Stimulated activated CD4-positive, alpha-beta T cell treated with anti-CD3 and anti-CD28 coated beads, Interleukin-1b, Interleukin-23, amount 100 ng/mL, for 48 hours (primary cell): ENCODE measurements around the gene KRI1.
A peak's percentile ranks its signal among the peaks of the same experiment; 100 is the strongest.

Experiments used
- DNase-seq: peaks from one replicate; pipeline ENCODE4 v3.0.0-alpha.2; 2020

The KRI1 gene

GRCh38 chr19:10516671-10517286 lies 49.0 kb downstream of the KRI1 start:
- no peak for DNase-seq

GRCh38 chr19:10516064-10516385 lies 49.8 kb downstream of the KRI1 start:
- no peak for DNase-seq

- DNase-seq, result peak; percentile 32
Measured at GRCh38 chr19:10514211-10515145, 51.3 kb downstream of the KRI1 start.

- DNase-seq, result no peak
Measured at GRCh38 chr19:10513223-10513622, 52.6 kb downstream of the KRI1 start.

GRCh38 chr19:10510301-10510802 lies 55.5 kb downstream of the KRI1 start:
- peak; percentile 31 for DNase-seq

- peak; percentile 74 for DNase-seq
Measured at GRCh38 chr19:10508707-10509106, 57.1 kb downstream of the KRI1 start.

GRCh38 chr19:10508036-10508435 lies 57.8 kb downstream of the KRI1 start:
- DNase-seq, result no peak

GRCh38 chr19:10505583-10506229 lies 60.1 kb downstream of the KRI1 start:
- DNase-seq, result peak; percentile 83
